PC-9 (cell line): Measurements from ENCODE around the gene USP46.

Experiments used
- CTCF ChIP-seq: fragments of 200-600 bp; sonication (generic); conservative IDR thresholded peaks from 2 replicates; pipeline ENCODE4 v1.6.1; 2017; ENCODE audit warnings: mixed run types, antibody characterized with exemption, mild to moderate bottlenecking, moderate library complexity
- EZH2 ChIP-seq: fragments of 200-600 bp; sonication (generic); IDR thresholded peaks from 2 replicates; pipeline ENCODE4 v1.8.0; 2017; ENCODE audit warnings: antibody characterized with exemption, low read depth

- TF ChIP-seq EZH2 (no peak), CTCF (no peak)
Observed at GRCh38 chr4:52657292-52657617, 1.8 kb downstream of the USP46 start.
